NCI-H1092 treated with DMSO at 0.1 percent for 48 hours (cell line): ENCODE measurements around the gene ATG10.
"Not testable (repeated sequence)": the region's sequence is repeated elsewhere in the genome, so short reads cannot be mapped to it uniquely, and the experiment has no call there.

Source experiments
- DNase-seq: peaks from one replicate; lab custom pipeline; 2025; lab: John Stamatoyannopoulos, UW

Gene ATG10

DNA sequence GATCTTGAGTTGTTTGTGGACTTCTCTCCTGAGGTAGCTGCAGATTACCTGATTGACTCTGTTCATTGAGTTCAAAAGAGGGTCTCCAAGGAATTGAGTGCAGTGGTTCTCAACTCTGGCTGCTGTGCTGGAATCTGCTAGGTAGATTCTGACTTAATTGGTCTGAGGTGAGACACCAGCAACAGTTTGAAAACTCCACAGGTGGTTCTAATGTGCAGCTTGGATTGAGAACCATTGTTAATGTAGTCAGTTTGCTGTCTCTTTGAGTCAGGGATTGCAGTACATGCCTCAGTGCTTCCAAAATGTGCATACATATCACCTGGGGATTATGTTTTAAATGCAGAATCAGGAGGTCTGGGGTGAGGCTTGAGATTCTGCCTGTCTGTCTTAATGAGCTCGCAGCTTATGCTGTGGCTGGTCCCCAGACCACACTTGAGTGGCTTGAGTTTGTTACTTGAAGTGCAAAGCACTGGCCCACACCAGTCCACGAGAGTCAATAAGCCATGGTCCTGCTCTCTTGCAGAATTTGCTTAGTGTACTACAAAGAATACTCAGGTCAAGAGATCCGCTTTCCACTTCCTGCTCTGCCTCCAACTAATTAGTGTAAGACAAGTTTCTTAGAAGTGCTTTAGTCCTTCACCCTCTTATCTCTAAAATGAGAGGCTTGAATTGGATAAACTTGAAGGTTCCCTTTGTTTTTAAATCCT lies 82.3 kb downstream of the ATG10 start:
- no peak for DNase-seq

DNA sequence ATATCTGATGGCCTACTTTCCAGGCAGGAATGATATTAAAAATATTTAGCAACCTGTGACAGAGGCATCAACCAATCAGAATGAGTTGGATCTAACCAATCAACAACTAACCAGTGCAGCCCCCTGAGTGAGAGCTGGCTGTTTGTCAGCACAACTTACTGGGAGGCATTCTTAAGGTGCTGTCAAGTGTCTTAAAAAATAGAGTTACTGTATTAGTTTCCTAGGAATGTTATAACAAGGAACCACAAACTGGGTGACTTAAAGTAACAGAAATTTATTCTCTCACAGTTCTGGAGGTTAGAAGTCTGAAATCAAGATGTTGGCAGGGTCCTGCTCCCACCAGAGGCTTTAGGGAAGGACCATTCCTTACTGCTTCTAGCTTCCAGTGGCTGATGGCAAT lies 85.2 kb downstream of the ATG10 start:
- DNase-seq = no peak

DNA sequence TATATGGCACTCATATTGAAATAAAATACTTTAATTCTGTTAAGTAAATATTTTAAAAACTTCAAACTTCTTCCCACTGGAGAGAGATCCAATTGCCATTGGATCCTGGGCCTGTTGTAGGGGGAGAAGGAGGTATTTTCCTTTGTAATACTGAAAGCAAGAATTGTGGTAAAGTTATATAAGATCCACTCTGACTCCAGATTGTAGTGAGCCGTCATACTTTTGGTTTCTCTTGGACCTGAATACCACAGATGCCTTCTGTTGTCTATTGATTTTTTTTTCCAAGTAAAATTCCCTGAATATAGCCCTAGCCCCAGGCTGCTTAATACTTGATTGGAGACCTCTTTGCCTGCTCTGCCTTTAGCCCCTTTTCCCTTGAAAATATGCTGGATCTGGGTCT lies 86.9 kb downstream of the ATG10 start:
- DNase-seq = no peak

DNA sequence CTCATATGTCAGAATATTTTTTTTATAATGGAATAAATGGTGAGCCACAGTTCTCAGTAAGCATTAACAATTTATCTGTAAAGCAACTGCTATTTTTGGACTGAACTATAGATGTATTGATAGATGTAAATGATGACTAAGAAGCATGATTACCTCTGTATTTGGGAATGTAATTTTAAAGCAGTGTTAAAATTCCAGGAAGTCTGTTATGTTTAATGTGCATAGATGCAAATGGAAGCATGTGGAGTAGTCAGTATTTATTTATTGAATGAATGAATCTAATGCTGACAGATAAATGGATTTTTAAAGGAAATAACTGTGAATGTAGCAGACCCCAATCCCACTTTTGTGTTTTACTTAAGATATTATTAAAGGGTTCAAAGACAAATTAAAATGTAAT lies 95.0 kb downstream of the ATG10 start:
- DNase-seq = no peak

DNA sequence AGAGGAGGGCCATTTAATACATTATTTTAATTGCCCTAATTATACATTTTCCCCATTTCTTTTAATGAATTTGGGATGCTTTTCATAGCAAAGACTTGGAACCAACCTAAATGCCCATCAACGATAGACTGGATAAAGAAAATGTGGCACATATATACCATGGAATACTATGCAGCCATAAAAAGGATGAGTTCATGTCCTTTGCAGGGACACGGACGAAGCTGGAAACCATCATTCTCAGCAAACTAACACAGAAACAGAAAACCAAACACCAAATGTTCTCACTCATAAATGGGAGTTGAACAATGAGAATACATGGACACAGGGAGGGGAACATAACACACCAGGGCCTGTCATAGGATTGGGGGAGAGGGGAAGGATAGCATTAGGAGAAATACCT lies 96.2 kb downstream of the ATG10 start:
- not testable (repeated sequence) for DNase-seq

DNA sequence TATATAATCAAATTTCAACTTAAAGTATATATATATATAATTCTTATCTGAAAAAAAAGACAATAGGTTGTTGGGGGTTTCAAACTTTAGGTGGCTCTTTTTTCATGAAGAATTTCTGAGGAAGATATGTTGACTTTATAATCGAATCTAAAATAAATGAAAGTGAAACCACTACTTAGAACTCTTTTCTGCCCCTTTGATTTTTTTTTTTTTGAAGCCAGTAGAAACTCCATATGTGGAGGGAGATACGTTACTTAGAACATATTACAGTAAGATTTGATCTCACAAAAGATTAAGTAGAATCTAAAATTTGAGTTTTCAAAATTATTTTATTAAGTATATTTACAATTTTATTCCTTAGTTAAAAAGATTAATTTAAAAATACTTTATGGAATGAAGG lies 96.9 kb downstream of the ATG10 start:
- DNase-seq = no peak

DNA sequence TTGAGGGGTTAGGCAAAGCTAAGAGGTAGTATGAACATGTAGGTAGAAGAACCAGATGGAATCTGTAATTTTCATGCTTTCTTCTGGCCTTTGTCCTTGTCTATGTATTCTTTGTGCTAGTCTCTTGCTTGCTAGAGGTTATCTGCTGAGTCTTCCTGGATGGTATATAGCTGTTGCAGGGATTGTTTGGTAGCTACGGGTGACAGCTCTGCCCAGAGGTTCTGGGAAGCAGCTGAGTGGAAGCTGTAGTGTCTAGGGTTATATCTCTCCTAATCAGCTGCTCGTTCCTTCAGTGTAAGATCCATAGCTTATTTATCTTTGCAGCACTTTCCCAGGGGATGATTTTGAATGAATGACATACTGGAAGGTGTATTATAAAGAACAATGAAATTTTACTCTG lies 100.3 kb downstream of the ATG10 start:
- no peak for DNase-seq

DNA sequence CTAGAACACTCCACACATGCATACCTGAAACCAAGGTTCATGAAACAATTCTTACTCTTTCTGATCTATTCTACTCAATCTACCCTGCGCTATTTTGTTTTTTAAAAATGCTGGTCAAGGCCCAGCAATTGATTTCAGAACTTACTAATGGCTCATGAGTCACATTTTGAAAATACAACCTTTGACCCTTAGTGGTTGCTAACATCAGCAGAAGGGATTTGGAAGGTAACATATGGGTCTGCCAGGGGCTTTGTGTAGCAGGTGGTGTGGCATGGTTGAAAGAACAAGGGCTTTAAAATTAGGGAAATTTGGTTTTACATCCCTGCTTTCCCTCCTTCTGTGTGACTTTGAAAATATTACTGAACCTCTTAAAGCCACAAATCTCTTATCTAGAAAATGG lies 101.4 kb downstream of the ATG10 start:
- DNase-seq = no peak

DNA sequence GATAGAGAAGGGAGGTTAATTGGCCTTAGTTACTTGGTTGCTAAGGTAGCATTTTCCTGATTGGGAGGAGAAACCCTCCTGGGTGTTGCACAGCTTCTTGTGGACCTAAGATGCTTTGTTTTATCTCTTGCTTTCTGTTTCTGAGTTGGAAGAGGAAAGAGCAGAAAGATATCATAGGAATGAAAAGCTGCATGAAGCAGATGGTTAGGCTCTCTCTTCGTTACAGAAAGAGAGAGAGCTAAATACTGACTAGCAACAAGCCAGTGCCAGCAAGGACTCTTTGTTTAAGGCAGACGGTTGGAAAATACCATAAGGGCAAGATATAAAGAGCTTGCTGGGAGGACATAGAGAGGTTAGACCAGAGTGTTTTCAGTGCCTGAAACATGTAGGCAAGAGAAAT lies 103.1 kb downstream of the ATG10 start:
- peak; percentile 26 for DNase-seq

DNA sequence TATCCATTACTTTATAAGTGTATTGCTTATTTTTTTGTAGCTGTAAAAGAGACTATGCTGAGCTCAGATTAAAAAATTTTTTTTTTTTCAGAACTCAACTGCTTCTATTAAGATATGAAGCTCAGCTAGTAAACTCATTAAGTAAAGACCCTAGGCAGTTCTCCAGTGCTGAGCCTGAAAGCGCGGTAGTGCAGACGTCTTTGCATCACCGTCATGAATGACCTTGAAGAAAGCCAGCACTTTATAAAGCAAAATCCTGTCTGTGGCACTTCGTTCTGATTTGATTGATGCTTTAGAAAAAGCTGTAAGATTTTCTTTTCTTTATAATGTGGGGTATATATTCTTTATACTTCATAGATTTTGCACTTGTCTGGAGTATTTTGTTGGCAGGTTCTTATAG lies 105.7 kb downstream of the ATG10 start:
- no peak for DNase-seq

DNA sequence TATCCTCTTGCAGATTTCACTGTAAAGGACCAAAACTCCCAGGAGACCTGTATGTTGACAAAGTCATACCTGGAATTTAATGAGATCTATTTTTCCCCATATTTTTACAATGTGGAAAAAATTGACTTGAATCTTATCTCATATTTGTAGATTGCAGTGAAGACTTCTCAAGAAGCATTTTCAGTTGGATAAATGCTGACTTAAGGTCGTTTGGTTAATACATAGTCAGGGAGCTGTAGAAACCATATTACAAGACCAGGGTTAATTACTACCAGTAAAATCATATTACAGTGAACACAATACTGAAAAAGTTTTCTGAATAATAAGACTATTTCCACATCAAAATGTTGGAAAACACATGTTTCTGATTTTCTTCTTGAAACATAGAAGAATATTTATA lies 119.8 kb downstream of the ATG10 start:
- no peak for DNase-seq

DNA sequence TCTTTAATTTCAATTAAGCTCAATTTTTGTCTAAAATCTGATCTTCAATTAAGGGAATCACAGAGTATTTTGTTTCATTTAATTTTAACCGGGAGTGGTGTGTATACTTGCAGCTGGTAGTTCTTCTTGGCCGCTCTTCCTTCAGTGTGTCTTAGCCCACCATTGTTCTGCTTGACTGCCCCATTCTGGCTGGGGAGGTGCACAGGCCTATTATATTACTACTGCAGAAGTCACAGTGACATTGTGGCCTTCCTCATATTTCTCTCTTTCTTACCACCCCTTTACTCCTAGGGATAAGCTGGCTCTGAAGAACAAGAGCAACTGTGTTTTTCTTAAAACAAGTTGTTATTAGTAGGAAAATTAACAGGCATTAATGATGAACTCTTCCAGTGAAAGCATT lies 123.7 kb downstream of the ATG10 start:
- DNase-seq = no peak

DNA sequence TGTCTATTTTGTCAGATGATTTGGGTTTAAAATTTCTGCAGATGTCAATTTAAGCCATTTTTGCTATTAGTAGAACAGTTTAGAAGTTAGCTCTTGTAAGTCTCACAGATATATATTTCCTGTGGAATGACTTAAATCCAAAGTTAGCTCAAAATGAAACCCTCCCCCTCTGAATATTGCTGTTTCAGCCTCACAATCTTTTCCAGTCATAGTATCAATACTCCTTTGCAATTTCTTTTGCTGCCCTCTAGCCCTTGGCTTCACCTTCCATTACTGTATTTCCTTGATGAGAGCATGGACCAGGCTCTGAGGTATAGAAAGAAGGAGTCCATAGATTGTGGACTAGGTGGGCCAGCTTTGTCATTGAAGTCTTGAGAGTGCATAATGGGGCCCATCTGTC lies 124.4 kb downstream of the ATG10 start:
- no peak for DNase-seq

DNA sequence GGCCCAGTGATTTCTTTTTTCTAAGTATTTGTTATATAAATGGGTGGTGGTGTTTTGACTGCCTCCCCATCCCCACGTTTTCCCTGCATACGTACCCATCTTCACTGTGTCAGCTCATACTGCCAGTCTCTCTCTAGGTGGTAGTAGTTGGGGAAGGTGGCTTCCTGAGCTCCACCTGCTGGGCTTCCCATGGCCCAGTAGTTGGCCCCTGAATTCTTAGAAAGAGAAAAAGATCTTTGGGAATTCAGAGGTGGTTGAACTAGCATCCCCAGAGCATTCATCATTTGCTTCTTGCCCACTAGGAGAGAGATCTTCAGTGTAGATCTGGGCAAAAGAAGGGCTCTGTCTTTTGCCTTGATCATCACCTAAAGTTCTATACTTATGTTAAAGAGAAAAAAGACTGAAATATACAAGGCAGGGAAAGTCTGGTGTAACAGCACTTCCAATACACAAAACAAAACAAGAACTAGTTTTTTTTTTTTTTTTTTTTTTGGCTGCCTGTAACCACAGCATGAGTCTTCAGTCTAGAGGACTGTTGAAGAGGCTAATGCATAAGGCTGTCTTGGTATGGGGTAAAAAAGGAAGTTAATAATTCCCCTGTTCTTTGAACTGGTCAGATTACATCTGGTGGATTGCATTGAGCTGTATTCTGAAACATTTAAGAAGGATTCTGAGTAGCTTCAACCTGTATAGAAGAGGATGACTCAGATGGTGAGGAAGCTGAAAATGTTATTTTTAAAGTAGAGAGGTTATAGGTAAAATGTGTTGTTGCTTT lies 128.7 kb downstream of the ATG10 start:
- no peak for DNase-seq

DNA sequence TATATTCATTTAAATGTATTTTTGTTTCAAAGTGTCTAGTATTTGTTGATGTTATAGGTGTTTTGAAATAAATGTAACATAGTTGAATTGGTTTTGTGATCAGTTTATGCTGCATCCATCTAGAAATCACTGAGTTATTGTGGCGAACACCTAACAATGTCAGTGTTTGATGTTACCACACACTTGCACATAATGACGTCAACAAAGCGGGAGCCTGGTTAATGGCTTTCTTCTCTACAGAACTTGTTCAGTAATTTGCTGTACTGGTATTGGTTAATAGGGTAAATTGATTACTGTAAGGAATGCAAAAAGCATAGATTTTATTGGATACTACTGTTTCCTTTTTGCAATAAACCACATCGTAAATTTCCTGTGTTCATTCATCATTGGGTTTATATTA lies 133.0 kb downstream of the ATG10 start:
- no peak for DNase-seq

DNA sequence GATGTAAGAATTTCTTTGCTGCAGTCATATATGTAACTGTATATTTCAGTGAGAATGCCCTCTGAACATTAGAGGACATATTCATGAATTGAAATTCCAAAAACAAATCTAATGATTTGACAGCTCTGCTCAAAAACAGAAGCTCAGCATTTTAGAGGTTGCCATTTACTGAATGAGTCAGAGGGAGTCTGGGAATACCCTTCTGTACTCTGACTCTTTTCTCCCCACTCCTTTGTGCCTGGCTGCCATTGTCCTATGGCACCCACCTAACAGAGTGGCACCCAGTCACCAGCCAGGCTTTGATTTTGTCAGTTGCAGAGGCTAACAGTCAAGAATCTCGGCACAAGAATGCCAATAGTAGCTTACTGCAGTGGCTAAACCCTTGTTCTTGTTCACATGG lies 133.6 kb downstream of the ATG10 start:
- no peak for DNase-seq

DNA sequence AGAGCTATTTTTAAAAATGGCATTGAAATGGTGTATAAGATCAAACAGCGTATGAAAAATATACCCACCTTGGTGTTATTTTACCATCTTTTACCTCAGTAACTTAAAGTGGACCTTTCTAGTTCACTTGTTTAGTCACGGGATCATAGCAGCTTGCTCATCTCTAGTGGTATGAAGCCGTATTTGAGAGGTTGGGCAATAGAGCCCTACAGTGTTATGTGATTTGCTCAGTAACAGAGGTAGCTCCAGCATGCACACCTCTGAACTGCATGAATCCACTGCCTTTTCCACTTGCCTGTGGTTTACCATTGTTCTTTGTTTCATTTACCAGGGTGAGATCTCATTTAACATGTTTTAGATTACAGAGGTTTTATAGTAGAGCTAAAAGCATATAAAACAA lies 134.4 kb downstream of the ATG10 start:
- DNase-seq = no peak

DNA sequence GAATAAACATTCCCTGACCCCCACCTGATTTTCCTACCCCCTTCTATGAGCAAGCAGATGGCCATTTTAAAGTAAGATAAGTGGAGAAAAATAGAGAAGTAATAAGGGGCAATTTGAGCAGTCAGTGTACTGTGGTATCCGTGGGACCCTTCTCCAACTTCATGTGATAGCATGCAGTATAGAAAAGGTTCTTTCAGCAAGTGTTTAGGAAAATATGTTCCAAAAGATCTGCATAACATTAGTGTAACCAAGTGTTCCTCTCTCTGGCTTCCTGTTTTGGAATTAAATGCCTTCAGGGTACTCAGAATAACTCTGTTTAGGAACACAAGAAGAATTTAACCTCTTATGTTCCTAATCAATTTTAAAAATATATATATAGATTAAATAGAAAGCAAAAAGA lies 134.9 kb downstream of the ATG10 start:
- DNase-seq = no peak

DNA sequence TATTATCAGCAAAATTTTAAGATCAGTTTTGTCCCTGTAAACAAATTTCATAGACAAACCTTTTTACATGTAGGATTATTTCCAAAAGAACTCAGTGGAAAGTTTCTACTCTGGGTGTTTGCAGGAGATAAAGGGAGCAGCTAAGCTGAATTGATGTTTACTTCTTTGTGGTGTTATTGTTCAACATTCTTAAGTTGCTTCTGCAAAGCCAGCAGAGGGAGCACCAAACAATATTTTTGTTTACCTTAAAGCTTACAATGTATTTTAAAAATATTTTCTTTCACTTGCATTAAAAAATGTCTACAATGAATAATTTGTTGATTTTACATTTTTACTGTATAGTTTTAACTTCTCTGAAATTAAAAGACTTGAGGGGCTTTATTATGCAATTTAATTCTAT lies 135.4 kb downstream of the ATG10 start:
- no peak for DNase-seq

DNA sequence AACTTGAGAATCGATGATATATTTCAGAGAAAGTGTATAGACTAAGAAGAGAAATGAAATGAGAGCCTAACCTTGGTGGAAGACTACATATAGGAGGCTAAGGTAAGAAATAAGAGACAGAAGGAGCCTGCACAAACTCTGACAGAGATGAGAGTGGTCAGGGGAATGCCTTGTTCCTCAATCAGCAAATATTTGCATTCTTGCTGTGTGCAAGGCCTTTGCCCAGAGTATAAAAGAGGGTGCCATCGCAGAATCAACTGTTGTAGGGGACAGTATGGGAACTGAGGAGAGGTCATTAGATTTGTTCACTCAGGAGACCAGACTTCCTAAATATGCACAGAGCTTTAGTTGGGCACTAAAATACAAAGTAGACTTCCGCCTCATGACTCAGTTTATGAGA lies 137.2 kb downstream of the ATG10 start:
- no peak for DNase-seq

DNA sequence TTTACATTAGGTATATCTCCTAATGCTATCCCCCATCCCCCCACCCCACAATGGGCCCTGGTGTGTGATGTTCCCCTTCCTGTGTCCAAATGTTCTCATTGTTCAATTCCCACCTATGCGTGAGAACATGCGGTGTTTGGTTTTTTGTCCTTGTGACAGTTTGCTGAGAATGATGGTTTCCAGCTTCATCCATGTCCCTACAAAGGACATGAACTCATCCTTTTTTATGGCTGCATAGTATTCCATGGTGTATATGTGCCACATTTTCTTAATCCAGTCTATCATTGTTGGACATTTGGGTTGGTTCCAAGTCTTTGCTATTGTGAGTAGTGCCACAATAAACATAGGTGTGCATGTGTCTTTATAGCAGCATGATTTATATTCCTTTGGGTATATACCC lies 138.1 kb downstream of the ATG10 start:
- not testable (repeated sequence) for DNase-seq

DNA sequence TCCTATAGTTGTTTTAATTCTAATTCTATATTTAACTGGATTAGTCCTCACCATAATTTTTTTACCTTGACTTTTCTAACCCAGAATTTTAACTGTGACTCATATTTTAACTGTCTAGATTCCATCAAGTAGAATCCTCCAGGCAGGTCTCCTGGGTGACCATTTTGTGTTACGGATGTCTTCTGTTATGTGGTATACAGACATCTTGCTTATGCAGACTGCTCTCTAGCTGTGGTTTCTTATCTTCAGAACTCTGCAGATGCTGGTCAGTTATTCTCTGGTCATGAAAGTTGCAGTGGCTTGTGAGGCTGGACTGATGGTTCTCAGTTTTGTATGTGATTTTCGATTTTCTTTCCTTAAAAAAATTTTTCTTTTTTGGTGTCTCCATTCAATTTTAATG lies 139.4 kb downstream of the ATG10 start:
- DNase-seq = no peak

DNA sequence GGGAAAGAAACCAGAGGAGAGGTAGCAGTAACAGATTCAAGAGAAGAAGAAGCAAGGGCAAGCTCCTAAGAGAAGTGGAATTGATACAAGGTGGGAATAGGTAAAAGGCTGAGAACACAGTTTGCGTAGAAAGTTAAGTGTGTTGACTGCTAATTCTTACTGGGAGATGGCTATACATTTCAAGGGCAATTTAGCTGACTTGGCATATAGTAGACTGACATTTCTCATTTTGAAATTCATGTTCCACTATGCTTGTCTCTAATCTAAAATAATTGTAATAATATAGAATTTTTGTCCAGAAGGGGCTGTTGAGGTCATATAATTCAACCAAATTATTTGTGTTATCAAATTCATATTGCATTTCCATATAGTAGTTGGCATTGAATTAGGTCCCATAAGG lies 144.0 kb downstream of the ATG10 start:
- no peak for DNase-seq

DNA sequence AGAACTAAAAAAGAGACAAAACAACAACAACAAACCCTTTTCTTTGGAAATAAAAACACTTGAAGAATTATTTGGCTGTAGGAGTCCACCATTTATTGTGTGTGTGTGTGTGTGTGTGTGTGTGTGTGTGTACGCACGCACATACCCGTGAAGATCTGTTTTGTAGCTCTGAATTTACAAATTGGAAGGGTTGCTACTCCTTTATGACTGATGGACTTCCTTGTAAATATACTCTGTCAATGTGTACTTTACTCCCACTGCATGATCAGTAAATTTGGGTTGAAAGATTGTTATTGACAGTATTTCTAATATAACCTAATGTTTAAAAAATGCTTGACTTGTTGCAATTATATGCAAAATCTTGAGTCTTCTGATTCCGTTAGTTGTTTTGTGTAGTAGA lies 148.1 kb downstream of the ATG10 start:
- no peak for DNase-seq
